Liver (tissue), 2 donors: ENCODE results near the gene SLC4A3.

Experiments
- HNF4A ChIP-seq, 2 donors: conservative IDR thresholded peaks; 2 replicates each; pipeline ENCODE4 v1.6.1; 2016; ENCODE audit warnings: antibody characterized with exemption in 2 of 2, mild to moderate bottlenecking in 2 of 2
- TF ChIP-seq, protein P1 (sequence below): IDR thresholded peaks from 2 replicates; pipeline ENCODE4 v1.6.1; 2016; ENCODE audit warnings: antibody characterized with exemption, mild to moderate bottlenecking
- donor health status: healthy.

DNA sequence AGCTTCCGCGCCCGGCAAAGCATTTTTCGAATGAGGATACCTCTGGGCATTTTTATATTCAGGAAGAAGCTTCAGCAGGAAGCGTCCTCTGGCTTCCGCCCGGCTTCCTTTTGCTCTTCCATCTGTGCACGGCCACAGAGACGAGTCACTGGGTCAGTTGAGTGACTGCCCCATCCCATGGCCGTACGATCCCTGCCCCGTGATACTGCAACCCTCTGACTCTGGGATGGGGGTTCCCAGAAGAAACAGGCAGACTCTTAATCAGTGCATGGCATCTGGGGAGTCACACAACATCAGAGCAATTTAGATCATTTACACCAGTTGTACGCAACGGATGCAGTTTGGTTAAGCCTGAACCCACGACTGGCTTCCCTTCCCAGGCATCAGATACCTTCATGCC is 40.9 kb downstream of the SLC4A3 start:
- TF ChIP-seq HNF4A (conservative IDR thresholded peaks at IDR 0.05), result no peak
- TF ChIP-seq, protein P1, sequence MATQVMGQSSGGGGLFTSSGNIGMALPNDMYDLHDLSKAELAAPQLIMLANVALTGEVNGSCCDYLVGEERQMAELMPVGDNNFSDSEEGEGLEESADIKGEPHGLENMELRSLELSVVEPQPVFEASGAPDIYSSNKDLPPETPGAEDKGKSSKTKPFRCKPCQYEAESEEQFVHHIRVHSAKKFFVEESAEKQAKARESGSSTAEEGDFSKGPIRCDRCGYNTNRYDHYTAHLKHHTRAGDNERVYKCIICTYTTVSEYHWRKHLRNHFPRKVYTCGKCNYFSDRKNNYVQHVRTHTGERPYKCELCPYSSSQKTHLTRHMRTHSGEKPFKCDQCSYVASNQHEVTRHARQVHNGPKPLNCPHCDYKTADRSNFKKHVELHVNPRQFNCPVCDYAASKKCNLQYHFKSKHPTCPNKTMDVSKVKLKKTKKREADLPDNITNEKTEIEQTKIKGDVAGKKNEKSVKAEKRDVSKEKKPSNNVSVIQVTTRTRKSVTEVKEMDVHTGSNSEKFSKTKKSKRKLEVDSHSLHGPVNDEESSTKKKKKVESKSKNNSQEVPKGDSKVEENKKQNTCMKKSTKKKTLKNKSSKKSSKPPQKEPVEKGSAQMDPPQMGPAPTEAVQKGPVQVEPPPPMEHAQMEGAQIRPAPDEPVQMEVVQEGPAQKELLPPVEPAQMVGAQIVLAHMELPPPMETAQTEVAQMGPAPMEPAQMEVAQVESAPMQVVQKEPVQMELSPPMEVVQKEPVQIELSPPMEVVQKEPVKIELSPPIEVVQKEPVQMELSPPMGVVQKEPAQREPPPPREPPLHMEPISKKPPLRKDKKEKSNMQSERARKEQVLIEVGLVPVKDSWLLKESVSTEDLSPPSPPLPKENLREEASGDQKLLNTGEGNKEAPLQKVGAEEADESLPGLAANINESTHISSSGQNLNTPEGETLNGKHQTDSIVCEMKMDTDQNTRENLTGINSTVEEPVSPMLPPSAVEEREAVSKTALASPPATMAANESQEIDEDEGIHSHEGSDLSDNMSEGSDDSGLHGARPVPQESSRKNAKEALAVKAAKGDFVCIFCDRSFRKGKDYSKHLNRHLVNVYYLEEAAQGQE, result no peak
